ENCODE measurements around the gene RBMS3.
A peak's percentile ranks its signal among the peaks of the same experiment; 100 is the strongest.

RBMS3 gene

DNA sequence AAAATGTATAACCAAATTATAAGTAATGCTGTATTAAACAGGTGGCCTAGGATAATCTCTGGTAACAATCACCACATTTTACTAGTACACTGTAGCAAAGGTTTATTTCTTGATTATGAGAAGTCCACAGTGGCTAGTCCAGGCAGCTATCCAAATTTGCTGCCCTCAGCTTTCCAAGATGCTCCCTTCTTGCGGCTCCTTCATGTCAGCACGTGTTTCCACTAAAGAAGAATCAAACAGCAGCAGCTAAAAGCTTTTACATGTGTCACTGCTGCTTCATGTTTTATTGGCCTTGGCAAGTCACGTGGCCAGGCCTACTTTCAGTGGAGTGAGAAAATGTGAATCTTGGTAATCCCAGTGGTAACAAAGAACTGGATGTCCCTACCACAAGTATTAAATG is 5.6 kb upstream of the RBMS3 start:
- no peak for DNase-seq (ENCODE audit: low read depth in 2 of 2)

DNA sequence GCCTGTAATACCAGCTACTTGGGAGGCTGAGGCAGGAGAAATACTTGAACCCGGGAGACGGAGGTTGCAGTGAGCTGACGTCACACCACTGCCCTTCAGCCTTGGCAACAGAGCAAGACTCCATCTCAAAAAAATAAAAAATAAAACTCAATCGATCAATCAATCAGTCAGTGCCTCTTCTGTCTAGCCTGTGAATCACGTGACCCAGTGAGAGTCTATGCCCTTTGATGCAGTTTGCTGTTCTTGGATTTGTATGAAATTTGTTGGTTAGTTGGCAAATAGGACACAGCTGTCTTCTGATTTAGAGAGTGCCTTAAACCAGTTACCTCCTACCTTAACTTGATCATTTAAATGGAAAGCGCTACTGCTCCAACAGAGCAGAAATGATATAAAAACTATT is 3.6 kb upstream of the RBMS3 start:
- no peak for DNase-seq (ENCODE audit: low read depth in 2 of 2)

DNA sequence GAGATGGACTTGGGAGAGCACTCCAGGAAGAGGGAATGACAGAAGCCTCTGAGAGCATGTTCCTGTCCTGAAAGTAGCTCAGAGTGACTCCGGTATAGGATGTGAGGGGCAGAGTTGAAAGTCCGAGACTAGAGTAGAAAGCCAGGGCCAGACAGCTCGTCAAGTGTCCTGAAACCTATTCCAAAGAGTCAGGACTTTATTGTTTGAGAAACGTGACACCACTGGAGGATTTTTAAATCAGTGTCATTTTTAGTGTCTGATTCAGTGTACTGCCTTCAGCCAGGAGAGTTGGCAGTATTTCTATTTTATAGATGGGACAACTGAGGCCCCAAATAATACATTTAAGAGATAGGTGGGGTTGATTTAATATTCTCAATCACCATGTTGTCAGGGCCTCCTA is 1.6 kb upstream of the RBMS3 start:
- DNase-seq (ENCODE audit: low read depth in 2 of 2): no peak

DNA sequence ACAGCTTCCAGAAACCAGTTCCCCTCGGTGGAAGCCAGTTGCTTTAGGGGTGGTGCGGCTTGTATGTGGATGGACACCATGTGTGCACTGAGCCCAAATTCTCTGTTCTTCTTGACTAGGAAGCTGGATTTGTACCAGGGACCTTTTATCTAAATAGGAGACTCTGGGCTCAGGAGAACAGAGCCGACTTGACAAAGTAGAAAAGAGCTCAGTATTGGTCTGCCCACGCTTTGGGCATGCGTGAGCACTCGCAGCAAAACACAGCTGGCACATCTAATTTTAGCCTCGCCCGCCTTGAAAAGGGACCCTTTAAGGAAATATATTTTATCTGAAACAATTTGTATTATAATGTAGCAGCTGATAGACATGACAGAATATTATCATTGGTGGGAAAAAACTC is 1.1 kb upstream of the RBMS3 start:
- DNase-seq (ENCODE audit: low read depth in 2 of 2): no peak

DNA sequence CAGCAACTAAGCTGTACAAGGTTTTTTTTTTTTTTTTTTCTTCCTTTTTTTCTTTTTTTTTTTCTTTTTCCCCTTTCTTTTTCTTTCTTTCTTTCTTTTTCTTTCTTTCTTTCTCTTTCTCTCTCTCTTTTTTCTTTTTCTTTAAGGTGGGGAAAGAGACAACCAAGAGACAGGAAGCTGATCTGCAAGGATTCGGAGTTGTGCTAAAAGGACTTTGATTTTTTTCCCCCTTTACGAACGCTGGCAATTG is 148 bp downstream of the RBMS3 start:
- no peak for DNase-seq (ENCODE audit: low read depth in 2 of 2)

DNA sequence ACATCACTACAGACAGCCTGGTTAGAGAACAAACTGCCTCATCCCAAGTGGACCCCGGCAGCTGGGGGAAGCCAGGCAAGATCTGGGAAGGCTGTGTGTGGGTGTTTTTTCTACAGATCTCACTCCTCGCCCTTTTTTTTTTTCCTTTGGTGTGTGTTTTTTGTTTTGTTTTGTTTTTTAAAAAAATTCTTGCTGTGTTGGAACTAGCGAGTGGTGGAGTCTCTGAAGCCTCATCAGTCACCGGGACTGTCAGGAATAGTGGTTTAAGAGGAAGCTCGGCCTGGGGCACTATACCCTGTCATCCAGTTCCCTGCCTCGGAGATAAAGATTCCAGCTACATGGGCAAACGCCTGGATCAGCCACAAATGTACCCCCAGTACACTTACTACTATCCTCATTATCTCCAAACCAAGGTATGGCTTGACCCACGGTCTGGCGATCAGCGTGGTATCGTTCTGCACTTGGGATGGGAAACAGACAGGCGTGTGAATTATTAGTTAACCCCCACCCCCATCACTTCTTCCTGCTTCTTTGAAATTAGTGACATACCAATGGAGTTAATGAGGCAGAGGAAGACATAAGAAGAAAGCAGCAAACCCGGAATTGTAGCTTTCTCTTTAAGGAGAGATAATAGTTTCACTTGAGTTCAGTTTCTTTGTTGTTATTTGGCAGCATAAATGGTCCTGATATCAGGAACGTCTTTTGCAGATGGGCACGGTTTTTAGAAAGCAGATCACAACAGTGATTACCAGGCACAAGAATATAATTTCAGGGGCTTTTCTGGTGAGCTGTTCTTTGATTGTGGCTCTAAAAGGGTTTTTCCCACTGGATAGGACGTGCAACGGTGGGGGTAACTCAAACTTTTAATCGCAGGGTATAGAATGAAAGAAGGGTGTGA is 722 bp downstream of the RBMS3 start:
- no peak for DNase-seq (ENCODE audit: low read depth in 2 of 2)

DNA sequence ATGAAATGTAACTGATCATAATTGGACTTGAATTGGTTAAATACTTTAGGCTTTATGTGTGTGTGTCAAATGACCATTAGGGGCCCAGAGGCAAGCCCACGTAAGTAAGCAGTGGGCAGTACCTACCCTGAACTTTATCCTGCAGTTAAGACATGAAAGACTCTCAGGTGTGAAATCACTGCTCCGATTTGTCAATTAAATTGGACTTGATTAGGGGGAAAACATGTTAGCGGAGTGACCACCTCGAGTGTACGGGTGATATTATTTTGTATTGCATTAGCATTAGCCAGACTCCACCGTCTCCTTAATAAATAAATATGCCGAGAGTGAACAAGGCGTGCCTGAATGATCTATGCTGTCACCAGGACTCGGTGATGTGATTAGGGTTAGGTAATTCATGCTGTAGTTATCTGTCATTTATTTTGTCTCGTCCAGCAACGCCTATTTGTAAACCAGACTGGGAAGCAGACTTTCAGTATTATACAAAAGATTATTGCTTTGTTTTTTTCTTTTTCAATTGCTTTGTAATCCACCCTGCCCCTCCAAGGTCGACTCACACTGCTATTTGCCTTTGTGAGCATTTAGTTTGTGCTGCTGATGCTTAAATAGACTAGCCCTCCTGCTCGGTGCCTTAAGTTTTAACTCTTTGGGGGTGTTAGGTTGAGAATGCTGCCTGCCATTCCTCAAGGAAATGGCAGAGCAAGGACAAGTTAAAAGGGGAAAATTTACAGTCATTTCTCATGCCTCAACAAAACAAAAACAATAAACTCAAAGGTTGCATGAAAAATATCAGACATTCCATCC is 1.8 kb downstream of the RBMS3 start:
- no peak for DNase-seq (ENCODE audit: low read depth in 2 of 2)

DNA sequence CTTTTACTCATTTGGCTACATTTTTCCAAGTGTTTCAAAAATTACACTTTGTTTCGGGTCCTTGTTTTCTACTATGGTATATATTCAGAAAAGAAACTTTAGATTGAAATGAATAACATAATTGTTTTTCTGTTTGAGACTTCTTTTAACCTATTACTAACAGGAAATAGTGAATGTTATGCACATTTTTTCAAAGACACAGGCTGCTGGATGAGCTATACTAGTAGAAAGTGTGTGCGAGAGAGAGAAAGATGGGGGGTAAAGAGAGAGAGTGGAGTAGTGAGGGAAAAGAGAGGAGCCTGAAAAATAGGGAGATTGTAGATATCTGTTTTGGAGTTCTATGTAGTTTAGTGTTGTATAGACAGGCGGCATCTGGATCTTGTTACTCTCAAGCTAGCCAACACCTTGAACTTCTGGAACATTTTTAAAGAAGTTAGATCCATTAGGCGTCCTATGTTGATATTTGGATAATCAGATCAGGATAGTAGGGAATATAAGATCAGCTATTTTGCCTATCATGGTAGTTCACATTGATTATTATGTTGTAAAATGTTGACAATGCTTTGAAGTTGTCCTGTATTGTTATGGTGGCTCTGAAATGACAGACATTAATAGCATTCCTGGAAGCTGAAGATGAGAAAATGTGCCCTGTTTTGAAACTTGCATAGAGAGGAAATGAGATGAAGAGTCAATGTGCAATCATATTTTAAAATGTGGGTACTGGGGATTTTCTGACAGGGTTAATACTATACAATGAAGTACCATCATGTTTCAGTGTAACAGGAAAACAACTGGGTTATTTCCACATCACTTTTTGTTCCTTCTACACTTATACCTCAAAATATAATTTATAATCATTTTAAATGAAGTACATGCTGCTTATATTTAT is 2.6 kb downstream of the RBMS3 start:
- no peak for DNase-seq (ENCODE audit: low read depth in 2 of 2)

DNA sequence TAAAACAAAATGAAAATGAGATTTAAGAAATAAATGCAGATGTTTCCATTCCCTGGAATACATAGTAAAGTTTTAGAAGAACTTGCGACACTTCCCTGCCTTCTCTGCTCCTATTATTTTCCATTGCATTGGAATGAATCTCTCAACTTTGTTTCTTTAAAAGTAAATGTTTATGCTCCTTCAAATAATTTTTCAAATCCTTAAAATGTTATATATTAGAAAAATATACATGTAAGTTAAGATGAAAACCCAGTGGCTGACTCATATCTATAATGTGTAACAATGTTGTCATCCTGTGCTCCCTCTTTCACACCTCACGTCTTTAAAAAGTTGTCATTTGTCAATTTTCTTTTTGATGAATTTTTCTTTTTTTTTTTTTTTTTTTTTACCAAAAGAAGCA is 3.6 kb downstream of the RBMS3 start:
- DNase-seq (ENCODE audit: low read depth in 2 of 2): no peak

DNA sequence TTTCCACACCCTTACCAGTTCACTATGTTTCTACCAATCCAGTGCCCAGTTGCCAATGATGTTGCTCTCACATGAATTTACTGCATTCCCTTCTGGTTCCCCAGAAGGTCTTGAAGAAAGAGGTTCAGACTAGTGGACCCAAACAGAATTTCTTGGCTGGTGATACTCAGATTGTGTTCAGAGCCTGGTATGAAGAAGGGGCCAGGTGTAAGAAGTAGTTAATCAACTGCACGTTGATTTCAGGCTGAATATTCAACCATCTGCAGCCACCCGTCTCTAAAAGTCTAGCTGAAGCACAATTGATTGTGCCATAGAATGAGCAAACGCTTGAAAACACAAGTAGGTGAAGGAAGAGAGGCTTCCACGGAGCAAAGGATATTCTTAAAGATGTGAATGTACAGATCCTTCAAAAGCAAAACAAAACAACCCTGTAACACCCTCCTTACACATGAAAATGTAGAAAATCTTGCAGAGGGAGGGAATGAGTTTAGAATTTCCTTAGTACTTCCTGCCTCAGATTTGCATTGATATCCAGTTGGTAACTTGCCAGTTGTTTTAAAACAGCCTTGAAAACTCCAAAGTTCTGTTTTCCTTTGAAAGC is 4.7 kb downstream of the RBMS3 start:
- DNase-seq (ENCODE audit: low read depth in 2 of 2): no peak

DNA sequence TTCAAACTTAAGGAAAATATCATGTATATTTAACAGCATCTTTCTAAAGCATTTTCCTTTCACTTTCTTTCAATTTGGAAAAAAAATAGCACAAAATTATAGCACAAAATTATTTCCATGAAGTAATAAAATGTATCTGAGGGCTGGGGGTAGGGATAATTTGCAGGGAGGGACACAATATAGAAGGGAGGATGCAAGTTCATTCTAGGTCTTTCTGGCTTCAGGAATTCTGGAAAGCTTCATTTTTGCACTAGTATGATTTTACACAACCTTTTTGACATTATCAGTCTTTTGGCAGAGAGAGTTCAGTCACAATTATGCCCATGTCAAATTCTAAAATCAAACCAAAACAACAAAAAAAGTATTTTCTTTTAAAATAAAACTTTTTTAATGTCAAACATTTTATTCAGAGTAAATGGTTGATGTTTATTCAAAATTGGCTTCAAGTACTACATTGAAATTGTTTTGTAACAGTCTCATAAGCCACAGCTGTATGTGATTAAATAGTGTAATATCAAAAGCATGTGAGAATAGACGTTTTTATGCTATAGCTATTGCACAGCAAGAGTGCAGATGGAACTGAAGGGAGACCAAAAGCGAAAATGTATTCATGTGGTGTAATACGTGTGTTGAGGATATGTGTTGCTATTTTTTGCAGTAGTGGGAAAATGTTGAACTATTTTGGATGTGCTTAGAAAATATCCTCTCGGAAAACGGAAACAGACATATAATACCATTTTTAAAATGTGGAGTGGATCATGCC is 5.8 kb downstream of the RBMS3 start:
- DNase-seq (ENCODE audit: low read depth in 2 of 2): peak; percentile 89 to 91

DNA sequence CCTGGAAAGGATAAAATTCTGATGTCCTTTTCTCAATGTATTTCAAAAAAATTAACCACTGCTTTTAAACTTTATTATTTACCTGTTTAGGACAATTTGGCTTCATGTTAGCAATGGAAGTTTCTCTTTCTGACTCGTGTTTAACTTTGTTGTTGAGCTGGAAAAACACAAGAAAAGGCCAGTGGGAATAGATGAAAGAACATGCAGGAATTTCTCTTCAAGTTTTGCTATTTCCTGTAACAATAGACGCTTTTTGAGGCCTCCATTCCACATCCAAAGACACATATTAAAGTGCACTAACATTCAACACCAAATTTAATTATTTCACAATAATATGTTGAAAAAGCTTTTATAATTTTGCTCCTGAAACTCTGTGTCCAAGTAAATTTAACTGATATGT is 9.7 kb downstream of the RBMS3 start:
- no peak for DNase-seq (ENCODE audit: low read depth in 2 of 2)

DNA sequence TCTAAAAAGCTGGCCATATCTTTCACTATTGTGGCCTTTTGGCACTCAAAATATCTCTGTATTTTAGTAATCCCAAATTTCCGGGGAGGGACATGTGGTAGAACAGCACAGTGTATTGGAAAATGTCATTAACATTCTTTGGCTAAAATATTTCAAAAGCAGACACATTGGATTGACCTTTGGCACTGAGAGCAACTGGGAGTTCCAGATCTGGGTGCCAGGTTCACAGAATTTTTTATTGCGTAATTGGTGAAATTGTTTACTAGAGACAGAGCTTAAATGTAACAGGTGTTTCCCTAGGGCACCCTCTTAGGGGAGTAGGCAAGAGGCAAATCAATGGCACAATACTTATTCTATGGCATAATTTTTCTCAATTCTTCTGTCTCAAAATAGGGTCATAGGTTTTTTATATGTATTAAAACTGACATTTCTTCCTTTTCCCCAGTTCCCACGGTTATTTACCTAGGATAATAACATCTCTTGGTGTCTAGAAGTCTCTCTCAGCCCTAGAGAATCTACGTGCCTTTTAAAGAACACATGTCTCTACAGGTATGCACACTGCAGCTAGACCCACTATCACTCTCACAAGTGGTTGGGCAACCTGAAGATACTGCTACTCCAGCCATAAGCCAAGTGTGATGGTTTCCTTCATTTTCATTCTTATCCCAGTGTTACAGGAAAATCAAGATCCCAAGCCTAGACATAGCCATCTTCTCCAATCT is 10.6 kb downstream of the RBMS3 start:
- DNase-seq (ENCODE audit: low read depth in 2 of 2): no peak

DNA sequence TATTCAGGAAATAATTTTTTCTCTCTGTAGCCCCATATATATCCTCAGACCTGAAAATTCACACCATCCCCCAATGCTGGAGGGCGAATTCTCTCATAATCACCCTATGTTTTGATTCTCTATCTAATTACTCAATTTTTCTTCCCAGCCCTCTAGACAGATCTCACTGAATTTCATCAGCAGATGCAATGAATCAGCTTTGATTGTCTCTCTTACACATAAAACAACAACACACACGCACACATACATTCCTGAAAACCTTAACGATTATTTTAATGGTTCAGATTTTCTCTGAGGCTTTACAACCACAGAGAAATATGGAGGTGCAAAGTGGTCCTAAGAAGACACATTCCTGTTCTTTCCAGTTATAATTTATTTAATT is 11.1 kb downstream of the RBMS3 start:
- no peak for DNase-seq (ENCODE audit: low read depth in 2 of 2)

DNA sequence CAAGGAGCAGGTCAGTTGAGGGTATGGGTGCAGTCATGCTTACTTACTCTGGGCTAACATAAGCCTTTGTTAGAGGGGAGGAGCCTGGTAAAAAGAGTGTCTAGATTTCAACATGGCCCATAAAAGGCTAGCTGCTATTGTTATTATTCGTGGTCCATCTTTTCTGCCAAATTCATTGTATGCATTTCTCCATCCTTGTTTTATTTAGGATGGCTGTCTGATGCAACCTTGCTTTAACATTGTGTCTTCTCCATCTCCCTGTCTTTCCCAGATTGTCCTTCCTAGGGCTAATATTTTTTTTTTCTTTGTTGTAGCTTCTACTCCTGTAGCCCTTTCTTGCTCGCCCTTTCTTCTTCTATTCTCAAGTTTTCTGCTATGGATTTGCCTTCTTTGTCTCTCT is 12.6 kb downstream of the RBMS3 start:
- DNase-seq (ENCODE audit: low read depth in 2 of 2): peak; percentile 64 to 67

DNA sequence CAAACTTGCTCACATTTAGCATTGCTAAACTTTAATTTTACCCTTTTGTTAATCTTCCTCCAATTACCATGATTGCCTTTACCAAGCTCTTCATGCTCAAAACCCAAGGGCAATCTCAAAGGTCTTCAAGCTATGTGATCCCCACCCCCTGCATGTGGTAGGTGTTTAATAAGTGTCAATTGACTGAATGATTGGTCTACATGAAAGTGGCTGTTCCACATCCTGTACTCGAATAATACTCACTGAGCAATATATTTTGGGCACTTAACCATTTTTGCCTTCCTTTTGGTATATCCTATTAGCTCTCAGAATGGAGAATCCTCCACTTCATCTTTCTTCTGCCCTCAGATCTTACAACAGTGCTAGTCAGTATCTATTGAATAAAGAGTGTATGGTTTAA is 17.1 kb downstream of the RBMS3 start:
- DNase-seq (ENCODE audit: low read depth in 2 of 2): no peak

DNA sequence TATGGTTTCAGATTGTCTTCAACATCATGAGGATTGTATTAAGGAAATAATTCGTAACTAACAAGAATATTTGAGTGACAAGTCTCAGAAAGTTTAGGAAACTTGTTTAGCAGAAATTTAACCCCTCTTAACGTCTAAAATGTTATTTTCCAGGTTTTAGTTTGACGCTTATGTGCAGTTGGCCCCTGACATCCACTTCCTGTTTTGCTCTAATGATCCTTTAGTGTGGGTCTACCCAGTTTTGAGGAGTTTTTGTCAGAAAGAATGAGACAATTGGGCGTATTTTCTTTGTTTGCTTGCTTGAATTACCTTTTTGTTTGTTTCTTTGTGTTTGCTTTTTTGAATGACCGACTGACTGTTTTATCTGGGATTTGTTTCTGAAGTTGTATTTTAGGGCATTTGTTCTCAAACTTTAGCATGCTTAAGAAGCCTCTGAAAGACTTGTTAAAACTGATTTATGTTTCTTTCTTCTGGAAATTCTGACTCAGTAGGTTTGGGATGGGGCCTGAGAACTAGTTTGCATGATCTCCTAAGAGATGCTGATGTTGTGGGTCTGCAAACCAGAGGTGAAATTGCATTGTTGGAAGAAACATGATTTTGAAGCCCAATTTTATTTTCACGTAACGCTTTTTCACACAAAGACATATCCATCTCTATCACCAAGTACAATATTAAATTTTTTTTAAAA is 20.6 kb downstream of the RBMS3 start:
- DNase-seq (ENCODE audit: low read depth in 2 of 2): no peak

DNA sequence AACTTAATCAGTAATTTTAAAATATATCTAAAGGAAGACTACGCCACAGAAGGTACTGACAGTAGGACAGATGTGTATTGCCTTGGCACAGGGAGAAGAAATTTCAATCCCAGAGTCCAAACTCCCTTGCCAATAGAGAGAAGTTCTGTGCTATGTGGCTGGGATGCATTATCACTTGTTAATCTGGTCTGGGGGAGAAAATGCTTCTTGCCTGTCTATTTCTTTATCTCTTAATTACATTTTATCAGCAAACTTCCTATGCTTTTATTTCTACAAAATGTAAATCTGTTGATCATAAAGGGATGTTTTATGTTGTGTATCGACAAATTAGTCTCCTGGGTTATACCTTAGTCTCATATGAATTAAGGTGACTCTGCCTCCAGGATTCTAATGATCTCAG is 21.7 kb downstream of the RBMS3 start:
- no peak for DNase-seq (ENCODE audit: low read depth in 2 of 2)

DNA sequence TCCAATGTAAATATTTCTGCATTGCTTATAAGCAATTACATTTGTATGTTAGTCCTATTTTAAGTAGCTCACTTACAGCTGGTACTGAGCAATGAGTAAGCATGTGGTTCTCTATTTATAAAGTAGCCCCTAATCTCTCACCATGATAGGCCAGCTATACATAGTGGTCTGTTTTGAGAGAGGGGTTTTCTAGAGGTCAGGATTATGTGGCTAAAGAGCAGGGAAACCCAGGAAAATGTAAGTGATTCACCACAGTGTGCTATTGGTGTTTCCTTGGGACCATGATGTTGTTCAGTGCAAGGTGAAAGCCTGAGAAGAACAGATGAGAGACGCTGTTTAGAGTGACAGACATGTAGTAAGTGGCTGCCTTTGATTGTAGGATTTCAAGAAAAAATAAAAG is 26.4 kb downstream of the RBMS3 start:
- no peak for DNase-seq (ENCODE audit: low read depth in 2 of 2)

DNA sequence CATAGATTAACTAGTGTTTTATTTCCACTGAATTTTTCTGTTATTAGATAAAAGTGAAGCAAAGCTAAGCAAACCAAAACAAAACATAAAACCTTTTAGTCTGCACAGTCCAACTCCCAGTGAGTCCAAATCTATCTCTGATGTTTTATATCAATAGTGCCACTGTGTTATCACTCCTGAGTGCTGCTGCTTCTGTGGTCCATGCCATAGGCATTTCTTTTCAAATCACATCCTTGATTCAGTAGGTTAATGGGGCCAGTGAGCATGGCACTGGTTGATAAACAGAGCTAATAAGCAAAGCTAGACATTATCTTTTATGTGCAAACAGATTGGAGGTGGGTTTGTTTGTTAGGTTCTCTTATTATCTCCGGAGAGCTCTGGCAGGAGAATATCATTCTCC is 30.0 kb downstream of the RBMS3 start:
- DNase-seq (ENCODE audit: low read depth in 2 of 2): no peak
